Left cardiac atrium (tissue), 2 donors: ENCODE measurements around the gene HPCA. TPM values are rescaled to one million over a fixed set of nuclear protein-coding genes. Genes with fewer than 3 reads are reported as not detected.

ENCODE experiments used
- total RNA-seq, 2 donors: library from RNA; stranded (reverse); fragmentation: NEBNext Ultra II Directional; extraction: Animal tissue kit (Norgen Biotek cat#: 25700); gene quantifications; one replicate each; pipeline ENCODE4 v1.2.1, GENCODE V29; 2021
- donor health status: DM: no; HTN: yes; CAD: no; lungs with severe emphysema.
- donor health status: DM: yes; HTN: yes; CAD: no.

The HPCA gene
- total RNA-seq, 2 donors from 2014 or later = not detected

Other genes starting within 250 kb of the HPCA start
- gene ZBTB8OS, start 235.9 kb upstream of the HPCA start, total RNA-seq = 10 to 100 TPM; 26.2 to 32.7 TPM
- 100 to 1,000 TPM in 1 of 2 donors, 10 to 100 TPM in 1; 95.8 to 108 TPM for gene RBBP4, start 235.3 kb upstream of the HPCA start, total RNA-seq
- 10 to 100 TPM; 14.5 to 15.8 TPM for gene SYNC, start 183.7 kb upstream of the HPCA start, total RNA-seq
- gene YARS1, start 69.1 kb upstream of the HPCA start, total RNA-seq = 10 to 100 TPM; 36.7 to 70.0 TPM
- gene S100PBP, start 68.8 kb upstream of the HPCA start, total RNA-seq = 10 to 100 TPM; 16.2 to 17.5 TPM
- gene FNDC5, start 15.6 kb upstream of the HPCA start, total RNA-seq = 10 to 100 TPM; 74.3 to 92.5 TPM
- gene TMEM54, start 14.9 kb downstream of the HPCA start, total RNA-seq = 10 to 100 TPM; 11.4 to 11.5 TPM
- gene RNF19B, start 78.3 kb downstream of the HPCA start, total RNA-seq = 10 to 100 TPM; 10.7 to 12.8 TPM
- 100 to 1,000 TPM; 121 to 142 TPM for gene AK2, start 150.4 kb downstream of the HPCA start, total RNA-seq
- gene AZIN2, start 194.7 kb downstream of the HPCA start, total RNA-seq = 1 to 10 TPM; 1.8 to 2.6 TPM